ENCODE measurements around the gene PPM1H. TPM values are rescaled to one million over a fixed set of nuclear protein-coding genes. Genes with fewer than 3 reads are reported as not detected.

The PPM1H gene
- total RNA-seq, 1 donor from 2014 or later: 0.49 TPM

DNA sequence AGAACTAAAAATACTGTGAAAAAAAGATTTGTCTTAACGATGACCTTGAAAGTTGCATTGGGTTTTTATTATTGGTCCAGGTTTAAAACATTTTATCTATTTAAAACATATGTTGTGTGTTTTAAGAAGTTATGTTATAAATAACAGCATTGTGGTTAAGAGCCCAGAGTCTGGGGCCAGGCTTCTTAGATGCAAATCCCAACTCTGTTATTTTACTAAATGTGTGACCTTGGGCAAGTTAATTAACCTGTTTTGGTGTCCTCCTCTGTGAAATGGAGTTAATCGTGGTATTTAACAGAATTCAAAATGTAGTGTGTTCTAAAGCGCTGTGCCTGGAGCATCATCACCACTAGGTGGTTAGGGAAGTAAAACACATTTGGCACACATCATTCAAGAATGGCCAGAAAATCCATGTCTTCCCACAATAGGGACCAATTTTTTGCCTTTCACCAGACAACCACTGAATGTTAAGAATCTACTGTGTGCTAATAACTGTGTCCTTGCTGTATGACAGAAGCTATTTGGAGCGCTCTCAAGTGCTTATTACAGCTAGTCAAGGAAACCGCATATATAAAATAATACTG lies 335.0 kb downstream of the PPM1H start:
- Histone ChIP-seq H3K27me3 (no peaks in the 10 kb centered on the region), H3K4me1 (peaks cover 12% of the 10 kb centered on the region), H3K27ac (no peak overlapping the region), H3K4me3 (no peak overlapping the region), H3K36me3 (no peaks in the 10 kb centered on the region), H3K9me3 (no peaks in the 10 kb centered on the region)
- DNase-seq (ENCODE audit: extremely low spot score in 2 of 2): no peak
- intact Hi-C loops (cut with DNase I): loop anchor here (5.0 to 10.0 kb wide), 2 partner anchors 125 to 192 kb away; no protein-coding TSS in a partner anchor
- TF ChIP-seq POLR2AphosphoS5 (IDR thresholded peaks at IDR 0.05; ENCODE audit: insufficient read depth in 1 of 2, low read depth in 1 of 2): no peak
- TF ChIP-seq POLR2A (IDR thresholded peaks at IDR 0.05): no peak
- TF ChIP-seq, protein P1, sequence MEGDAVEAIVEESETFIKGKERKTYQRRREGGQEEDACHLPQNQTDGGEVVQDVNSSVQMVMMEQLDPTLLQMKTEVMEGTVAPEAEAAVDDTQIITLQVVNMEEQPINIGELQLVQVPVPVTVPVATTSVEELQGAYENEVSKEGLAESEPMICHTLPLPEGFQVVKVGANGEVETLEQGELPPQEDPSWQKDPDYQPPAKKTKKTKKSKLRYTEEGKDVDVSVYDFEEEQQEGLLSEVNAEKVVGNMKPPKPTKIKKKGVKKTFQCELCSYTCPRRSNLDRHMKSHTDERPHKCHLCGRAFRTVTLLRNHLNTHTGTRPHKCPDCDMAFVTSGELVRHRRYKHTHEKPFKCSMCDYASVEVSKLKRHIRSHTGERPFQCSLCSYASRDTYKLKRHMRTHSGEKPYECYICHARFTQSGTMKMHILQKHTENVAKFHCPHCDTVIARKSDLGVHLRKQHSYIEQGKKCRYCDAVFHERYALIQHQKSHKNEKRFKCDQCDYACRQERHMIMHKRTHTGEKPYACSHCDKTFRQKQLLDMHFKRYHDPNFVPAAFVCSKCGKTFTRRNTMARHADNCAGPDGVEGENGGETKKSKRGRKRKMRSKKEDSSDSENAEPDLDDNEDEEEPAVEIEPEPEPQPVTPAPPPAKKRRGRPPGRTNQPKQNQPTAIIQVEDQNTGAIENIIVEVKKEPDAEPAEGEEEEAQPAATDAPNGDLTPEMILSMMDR (IDR thresholded peaks at IDR 0.05): no peak

DNA sequence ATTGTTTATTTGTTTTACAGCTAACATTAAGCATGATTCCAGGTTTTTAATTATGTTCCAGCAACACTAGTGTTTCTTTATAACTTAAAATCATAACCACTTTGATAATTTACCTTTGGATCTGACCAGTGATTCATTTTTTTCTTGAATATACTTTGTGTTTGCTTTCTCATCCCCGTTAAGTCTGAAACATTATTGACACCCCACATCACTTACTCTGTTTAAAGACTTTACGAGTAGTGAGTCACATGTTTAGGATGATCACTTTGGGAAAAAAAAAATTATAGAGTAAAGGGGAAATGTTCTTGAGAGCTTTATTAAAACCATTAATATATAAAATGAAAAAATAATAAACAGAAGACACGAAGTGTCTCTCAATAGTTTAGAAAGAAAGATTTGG lies 336.1 kb downstream of the PPM1H start:
- DNase-seq (ENCODE audit: extremely low spot score in 2 of 2): no peak
- no peaks in the 10 kb centered on the region for H3K36me3 ChIP-seq
- no peaks in the 10 kb centered on the region for H3K9me3 ChIP-seq
- no peaks in the 10 kb centered on the region for H3K27me3 ChIP-seq
- intact Hi-C loops (cut with DNase I): no loop called here
- H3K4me1 ChIP-seq: peaks cover 7% of the 10 kb centered on the region
- TF ChIP-seq, protein P1 (IDR thresholded peaks at IDR 0.05): no peak
- TF ChIP-seq POLR2A (IDR thresholded peaks at IDR 0.05) (no peak), POLR2AphosphoS5 (IDR thresholded peaks at IDR 0.05; ENCODE audit: insufficient read depth in 1 of 2, low read depth in 1 of 2) (no peak)
- H3K4me3 ChIP-seq: no peak overlapping the region
- no peak overlapping the region for H3K27ac ChIP-seq

GRCh38 chr12:62597253-62597652 lies 337.7 kb downstream of the PPM1H start:
- H3K9me3 ChIP-seq: no peaks in the 10 kb centered on the region
- no peak for DNase-seq (ENCODE audit: extremely low spot score in 2 of 2)
- H3K27ac ChIP-seq: no peak overlapping the region
- H3K4me3 ChIP-seq: no peak overlapping the region
- H3K36me3 ChIP-seq: no peaks in the 10 kb centered on the region
- H3K4me1 ChIP-seq: peaks cover 7% of the 10 kb centered on the region
- no peak for TF ChIP-seq POLR2AphosphoS5 (IDR thresholded peaks at IDR 0.05; ENCODE audit: insufficient read depth in 1 of 2, low read depth in 1 of 2)
- TF ChIP-seq, protein P1 (IDR thresholded peaks at IDR 0.05): no peak
- no peak for TF ChIP-seq POLR2A (IDR thresholded peaks at IDR 0.05)
- no peaks in the 10 kb centered on the region for H3K27me3 ChIP-seq
- intact Hi-C loops (cut with DNase I): no loop called here

MicroRNAs within 50 kb of the gene (microRNA counts, 767-probe panel; counts per million panel counts)
- 7,461 to 7,468 counts per million in 2 donors for microRNA hsa-let-7i-5p

Small RNA genes within 50 kb of the gene (microRNA-seq; reads per million reads assigned to microRNA genes)
- gene MIRLET7I (ENCODE audit: borderline number of aligned reads, borderline replicate concordance): 52,163 reads per million, percentile 97 among the genes with 10 or more reads in this experiment

Small RNA genes within 50 kb of the gene (small RNA-seq; reads per million reads assigned to genes)
- gene MIRLET7I (1,585 reads per million, percentile 99 among the genes with 10 or more reads in this experiment), gene RF00019 (not detected), gene RNU1-83P (not detected)

Other genes starting within 250 kb of the PPM1H start
- gene AVPR1A, start 216.1 kb upstream of the PPM1H start, total RNA-seq: 9.8 TPM

All from vagina (tissue), 2 donors.